ENCODE measurements around the gene TSPAN1. TPM values are rescaled to one million over a fixed set of nuclear protein-coding genes. Genes with fewer than 3 reads are reported as not detected.

Gene TSPAN1
- total and polyA plus RNA-seq, 2 experiments from 2014 or later, result 32.1 to 69.5 TPM

DNA sequence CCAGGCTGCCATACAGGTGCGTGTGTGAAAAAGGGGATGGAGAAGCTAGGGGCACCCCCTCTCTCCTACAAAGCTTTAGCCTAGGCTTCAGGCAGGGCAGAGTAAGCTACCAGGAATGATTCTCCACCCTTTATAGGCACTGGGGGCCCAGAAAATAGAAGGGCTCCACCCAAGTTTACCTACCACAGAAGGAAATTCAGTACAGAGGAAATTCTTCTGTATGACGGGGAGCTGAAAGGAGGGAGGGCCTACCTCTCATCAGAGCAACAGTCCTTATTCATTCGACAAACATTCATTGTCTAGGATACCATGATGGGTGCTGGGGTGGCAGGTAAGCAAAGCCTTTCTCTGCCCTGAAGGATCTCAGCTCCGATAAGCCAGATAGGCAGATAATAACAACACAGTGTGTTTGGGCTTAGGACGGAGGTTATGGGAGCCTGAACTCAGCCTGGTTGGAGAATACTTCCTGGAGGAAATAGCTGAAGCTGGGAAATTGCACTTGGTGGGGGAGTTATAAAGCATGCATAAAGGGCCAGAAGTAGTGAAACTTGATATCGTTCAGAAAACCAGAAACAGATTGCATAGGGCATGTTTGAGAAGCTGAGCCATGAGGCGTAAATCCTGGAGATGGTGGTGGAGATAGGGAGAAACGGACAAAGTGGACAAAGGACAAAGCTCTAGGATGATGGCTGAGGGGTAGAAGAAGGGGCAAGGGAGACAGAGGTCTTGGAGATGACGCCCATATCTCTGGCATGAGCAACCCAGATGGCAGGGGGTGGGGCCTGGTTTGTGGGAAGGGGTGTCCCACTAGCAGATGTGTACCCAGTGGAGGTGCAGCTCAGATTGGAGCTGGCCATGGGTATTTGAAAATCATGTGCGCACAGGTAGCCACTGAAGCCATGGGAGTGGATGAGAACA, 6.7 kb downstream of the TSPAN1 start:
- Histone ChIP-seq H3K4me3 (no peak overlapping the region), H2AFZ (no peak overlapping the region), H3K79me2 (no peaks in the 10 kb centered on the region), H3K36me3 (replicated peaks; ENCODE audit: insufficient read depth, low read depth) (no peaks in the 10 kb centered on the region), H3K9me3 (ENCODE audit: low read depth) (no peaks in the 10 kb centered on the region), H4K20me1 (ENCODE audit: insufficient read depth, poor library complexity, severe bottlenecking) (no peaks in the 10 kb centered on the region), H3K4me1 (ENCODE audit: insufficient read depth) (peaks cover 42% of the 10 kb centered on the region), H3K4me2 (peak overlapping the region; percentile 51), H3K9me2 (replicated peaks; ENCODE audit: insufficient read depth) (no peaks in the 10 kb centered on the region), H3K27me3 (no peaks in the 10 kb centered on the region), H3K27ac (peak overlapping the region; percentile 94)
- TF ChIP-seq EZH2 (IDR thresholded peaks at IDR 0.05; ENCODE audit: borderline replicate concordance) (no peak), EZH2phosphoT487 (IDR thresholded peaks at IDR 0.05; ENCODE audit: low read depth, severe bottlenecking, unreplicated experiment) (no peak)
- TF ChIP-seq, protein P1, sequence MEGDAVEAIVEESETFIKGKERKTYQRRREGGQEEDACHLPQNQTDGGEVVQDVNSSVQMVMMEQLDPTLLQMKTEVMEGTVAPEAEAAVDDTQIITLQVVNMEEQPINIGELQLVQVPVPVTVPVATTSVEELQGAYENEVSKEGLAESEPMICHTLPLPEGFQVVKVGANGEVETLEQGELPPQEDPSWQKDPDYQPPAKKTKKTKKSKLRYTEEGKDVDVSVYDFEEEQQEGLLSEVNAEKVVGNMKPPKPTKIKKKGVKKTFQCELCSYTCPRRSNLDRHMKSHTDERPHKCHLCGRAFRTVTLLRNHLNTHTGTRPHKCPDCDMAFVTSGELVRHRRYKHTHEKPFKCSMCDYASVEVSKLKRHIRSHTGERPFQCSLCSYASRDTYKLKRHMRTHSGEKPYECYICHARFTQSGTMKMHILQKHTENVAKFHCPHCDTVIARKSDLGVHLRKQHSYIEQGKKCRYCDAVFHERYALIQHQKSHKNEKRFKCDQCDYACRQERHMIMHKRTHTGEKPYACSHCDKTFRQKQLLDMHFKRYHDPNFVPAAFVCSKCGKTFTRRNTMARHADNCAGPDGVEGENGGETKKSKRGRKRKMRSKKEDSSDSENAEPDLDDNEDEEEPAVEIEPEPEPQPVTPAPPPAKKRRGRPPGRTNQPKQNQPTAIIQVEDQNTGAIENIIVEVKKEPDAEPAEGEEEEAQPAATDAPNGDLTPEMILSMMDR (IDR thresholded peaks at IDR 0.05; ENCODE audit: poor library complexity), result no peak
- WGBS (ENCODE audit: low lambda C conversion rate, missing lambda C conversion rate), result 46% methylated on average over 10 of the region's 10 CpGs
- no peak for DNase-seq (ENCODE audit: low spot score)

DNA sequence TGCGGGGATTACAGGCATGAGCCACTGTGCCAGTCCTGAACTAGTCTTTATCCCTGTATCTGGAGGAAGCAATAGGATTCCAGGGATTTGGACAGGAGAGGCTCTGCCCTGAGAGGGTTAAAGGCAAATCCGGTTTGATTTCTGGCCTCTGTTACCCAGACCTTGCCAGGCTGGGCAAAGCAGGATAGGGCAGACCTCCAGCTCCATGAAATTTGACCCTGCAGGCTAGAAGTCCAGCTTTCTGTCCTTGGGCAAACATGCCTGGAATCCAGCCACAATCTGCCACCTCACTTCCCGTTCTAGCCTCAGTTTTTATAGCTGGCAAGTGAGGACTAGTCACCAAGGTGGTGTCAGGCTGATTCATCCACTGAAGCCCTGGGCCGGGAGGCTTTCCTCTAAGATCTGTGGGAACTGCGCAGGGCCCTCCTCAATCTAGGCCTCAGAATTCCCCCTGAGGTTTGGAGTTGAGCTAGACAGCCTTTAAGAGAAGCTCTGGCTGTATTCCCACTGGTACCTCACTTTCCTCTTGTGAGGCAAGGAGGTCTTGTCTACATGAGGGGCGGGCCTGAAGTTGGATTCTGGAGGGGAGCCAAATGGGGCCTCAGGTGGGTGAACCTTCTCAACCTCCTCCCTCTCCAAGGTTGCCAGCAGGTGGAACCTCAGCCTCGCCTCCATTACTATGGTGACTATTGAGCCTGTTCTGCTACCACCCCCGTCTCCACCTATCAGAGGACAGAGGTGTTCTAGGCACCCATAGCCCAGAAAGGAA, 8.4 kb downstream of the TSPAN1 start:
- no peak overlapping the region for H2AFZ ChIP-seq
- no peaks in the 10 kb centered on the region for H3K9me2 ChIP-seq (replicated peaks; ENCODE audit: insufficient read depth)
- no peaks in the 10 kb centered on the region for H3K27me3 ChIP-seq
- peak overlapping the region; percentile 51 for H3K4me2 ChIP-seq
- no peaks in the 10 kb centered on the region for H3K79me2 ChIP-seq
- DNase-seq (ENCODE audit: low spot score), result peak; percentile 90
- no peaks in the 10 kb centered on the region for H4K20me1 ChIP-seq (ENCODE audit: insufficient read depth, poor library complexity, severe bottlenecking)
- H3K27ac ChIP-seq, result peak overlapping the region; percentile 94
- no peaks in the 10 kb centered on the region for H3K36me3 ChIP-seq (replicated peaks; ENCODE audit: insufficient read depth, low read depth)
- H3K4me1 ChIP-seq (ENCODE audit: insufficient read depth), result peaks cover 42% of the 10 kb centered on the region
- 55% methylated on average over 8 of the region's 8 CpGs for WGBS (ENCODE audit: low lambda C conversion rate, missing lambda C conversion rate)
- H3K9me3 ChIP-seq (ENCODE audit: low read depth), result no peaks in the 10 kb centered on the region
- no peak for TF ChIP-seq EZH2 (IDR thresholded peaks at IDR 0.05; ENCODE audit: borderline replicate concordance)
- no peak for TF ChIP-seq EZH2phosphoT487 (IDR thresholded peaks at IDR 0.05; ENCODE audit: low read depth, severe bottlenecking, unreplicated experiment)
- TF ChIP-seq, protein P1 (IDR thresholded peaks at IDR 0.05; ENCODE audit: poor library complexity), result no peak
- H3K4me3 ChIP-seq, result no peak overlapping the region

DNA sequence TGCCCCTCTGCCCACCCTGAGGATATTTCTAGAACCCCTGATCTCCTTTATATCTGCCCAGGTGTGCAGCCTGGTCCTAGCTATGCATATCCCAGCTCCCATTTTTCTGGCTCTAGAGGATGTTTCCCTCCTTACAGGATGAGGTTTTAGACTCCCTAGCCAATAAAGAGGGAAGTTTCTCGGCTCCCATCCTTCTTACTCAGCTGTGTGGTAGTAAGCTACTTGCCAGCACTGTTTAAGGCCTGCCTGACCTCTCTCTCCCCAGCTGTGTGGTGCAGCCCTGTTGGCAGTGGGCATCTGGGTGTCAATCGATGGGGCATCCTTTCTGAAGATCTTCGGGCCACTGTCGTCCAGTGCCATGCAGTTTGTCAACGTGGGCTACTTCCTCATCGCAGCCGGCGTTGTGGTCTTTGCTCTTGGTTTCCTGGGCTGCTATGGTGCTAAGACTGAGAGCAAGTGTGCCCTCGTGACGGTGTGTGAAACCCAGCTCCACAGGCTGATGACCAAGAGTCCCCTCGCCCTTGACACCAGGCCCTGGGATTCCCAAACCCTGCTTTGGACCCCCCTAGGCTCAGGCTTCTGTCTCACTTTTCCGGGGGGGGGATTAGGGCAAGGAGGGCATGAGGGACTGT, 9.2 kb downstream of the TSPAN1 start:
- Histone ChIP-seq H2AFZ (no peak overlapping the region), H3K4me2 (peak overlapping the region; percentile 2), H3K4me1 (ENCODE audit: insufficient read depth) (peaks cover 42% of the 10 kb centered on the region), H3K4me3 (no peak overlapping the region), H4K20me1 (ENCODE audit: insufficient read depth, poor library complexity, severe bottlenecking) (no peaks in the 10 kb centered on the region), H3K9me3 (ENCODE audit: low read depth) (no peaks in the 10 kb centered on the region), H3K36me3 (replicated peaks; ENCODE audit: insufficient read depth, low read depth) (no peaks in the 10 kb centered on the region), H3K9me2 (replicated peaks; ENCODE audit: insufficient read depth) (no peaks in the 10 kb centered on the region), H3K79me2 (no peaks in the 10 kb centered on the region), H3K27ac (peak overlapping the region; percentile 94), H3K27me3 (no peaks in the 10 kb centered on the region)
- TF ChIP-seq, protein P1 (IDR thresholded peaks at IDR 0.05; ENCODE audit: poor library complexity), result no peak
- TF ChIP-seq EZH2phosphoT487 (IDR thresholded peaks at IDR 0.05; ENCODE audit: low read depth, severe bottlenecking, unreplicated experiment), result no peak
- no peak for TF ChIP-seq EZH2 (IDR thresholded peaks at IDR 0.05; ENCODE audit: borderline replicate concordance)
- 93% methylated on average over 12 of the region's 12 CpGs for WGBS (ENCODE audit: low lambda C conversion rate, missing lambda C conversion rate)
- no peak for DNase-seq (ENCODE audit: low spot score)
